HG02870 (cell line): ENCODE data around the gene SULT1A2.
"Not testable (repeated sequence)": the region's sequence is repeated elsewhere in the genome, so short reads cannot be mapped to it uniquely, and the experiment has no call there.

ENCODE experiments used
- ATAC-seq: cut with Tn5 transposase; IDR thresholded peaks from one replicate; pipeline ENCODE4 v1.9.1; 2021; ENCODE audit warnings: mild to moderate bottlenecking, moderate library complexity; ENCODE audit not compliant: unreplicated experiment

Gene SULT1A2

GRCh38 chr16:28609631-28610594 is 13.1 kb upstream of the SULT1A2 start, which contains the start of gene SULT1A1:
TSS of gene SULT1A1 (minus strand) at chr16:28610044. CDS start at chr16:28608855, 1,189 bp downstream.
- ATAC-seq: no peak

DNA sequence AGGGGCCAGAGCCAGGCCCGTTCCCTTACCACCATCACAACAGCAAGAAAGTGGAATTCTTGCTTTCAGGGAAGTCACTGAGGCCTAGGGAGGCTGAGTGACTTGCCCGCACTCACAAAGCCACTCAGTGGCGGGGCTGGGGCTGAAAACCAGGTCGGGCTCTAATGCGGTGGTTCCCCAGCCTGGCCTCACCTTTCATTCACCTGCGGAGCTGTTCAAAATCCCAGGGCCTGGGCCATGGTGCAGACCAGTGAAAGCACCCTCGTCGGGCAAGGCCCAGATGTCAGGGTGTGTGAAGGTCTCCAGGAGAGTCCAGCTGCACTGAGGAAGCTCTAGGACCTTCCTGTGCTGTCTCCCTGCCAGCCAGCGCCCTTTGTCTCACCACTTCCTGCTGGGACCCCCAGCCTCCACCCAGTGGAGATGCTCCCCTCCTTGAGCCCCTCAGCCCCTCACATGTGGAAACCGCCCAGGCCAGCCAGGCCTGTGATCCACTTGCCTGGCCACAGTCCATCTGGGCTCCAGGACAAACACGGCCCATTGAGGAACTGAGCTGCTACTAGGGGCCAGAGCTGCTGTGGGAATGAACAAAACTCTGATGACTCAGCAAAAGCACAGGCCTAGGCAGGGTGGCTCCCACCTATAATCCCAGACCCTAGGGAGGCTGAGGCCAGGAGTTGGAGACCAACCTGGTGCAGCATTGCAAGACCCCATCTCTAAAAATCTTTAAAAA is 12.2 kb upstream of the SULT1A2 start:
- not testable (repeated sequence) for ATAC-seq

GRCh38 chr16:28608496-28608808 is 11.6 kb upstream of the SULT1A2 start:
- not testable (repeated sequence) for ATAC-seq

DNA sequence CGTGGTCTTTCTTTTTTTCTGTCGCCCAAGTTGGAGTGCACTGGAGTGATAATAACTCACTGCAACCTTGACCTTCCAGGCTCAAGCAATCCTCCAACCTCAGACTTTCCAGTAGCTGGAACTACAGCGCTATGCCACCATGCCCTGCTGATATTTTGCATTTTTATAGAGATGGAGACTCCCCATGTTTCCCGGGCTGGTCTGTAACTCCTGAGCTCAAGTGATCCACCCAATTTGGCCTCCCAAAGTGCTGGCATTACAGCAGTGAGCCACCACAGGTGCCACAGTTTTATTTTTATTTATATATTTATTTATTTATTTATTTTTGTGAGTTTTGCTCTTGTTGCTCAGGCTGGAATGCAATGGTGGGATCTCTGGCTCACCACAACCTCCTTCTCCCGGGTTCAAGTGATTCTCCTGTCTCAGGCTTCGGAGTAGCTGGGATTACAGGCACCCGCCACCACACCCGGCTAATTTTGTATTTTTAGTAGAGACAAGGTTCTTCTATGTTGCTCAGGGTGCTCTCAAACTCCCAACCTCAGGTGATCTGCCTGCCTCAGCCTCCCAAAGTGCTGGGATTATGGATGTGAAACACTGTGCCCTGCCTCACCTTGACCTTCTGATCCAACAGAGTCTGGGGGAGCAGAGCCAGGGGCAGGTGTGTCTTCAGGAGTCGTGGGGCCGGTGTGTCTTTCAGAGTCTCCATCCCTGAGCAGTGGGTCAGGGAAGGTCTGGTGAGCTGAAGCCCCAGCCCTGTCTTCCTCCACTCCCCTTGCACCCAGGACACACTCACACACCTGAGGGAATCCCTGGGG is 11.0 kb upstream of the SULT1A2 start:
- not testable (repeated sequence) for ATAC-seq

GRCh38 chr16:28607116-28607623 is 10.3 kb upstream of the SULT1A2 start:
- no peak for ATAC-seq

- no peak for ATAC-seq
Measured at GRCh38 chr16:28606291-28607115, 9.7 kb upstream of the SULT1A2 start.

DNA sequence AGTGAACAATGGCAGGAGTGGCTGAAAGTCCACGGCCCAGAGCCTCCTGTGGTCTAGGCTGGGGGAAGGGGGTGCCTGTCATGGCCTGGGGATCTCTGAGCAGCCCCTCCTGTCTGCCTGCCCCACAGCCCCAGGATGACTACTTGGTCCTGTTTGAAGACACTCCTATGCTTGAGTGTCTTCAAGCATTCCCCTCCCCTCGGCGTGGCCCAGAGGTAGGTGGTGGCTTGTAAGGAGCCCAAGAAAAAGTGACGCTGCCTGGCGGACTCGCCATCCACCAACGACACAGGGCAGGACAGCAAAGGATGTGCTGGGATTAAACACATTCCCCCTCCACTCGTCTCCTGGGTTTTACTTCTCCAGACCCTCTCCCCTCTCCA is 7.3 kb upstream of the SULT1A2 start:
- no peak for ATAC-seq

GRCh38 chr16:28603381-28604185 is 6.7 kb upstream of the SULT1A2 start:
- ATAC-seq: no peak

DNA sequence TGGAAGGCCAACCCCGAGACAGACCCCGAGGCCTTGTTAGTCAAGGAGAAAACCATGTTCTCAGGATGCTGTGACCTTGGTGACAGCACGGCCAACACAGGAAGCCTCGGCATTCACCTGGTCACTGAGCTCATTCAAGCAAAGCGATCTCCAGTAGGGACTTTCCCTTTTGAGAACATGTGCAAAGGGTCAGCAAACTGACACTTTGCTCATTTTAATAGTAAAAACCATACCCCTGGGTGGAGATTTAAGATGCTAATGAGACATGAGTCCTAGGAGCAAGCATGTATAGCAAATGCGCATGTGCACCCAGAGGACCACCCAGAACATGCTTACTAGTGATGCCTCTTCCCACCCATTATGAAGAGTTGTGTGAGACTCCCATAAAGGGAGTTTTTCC is 5.7 kb upstream of the SULT1A2 start:
- ATAC-seq: no peak

DNA sequence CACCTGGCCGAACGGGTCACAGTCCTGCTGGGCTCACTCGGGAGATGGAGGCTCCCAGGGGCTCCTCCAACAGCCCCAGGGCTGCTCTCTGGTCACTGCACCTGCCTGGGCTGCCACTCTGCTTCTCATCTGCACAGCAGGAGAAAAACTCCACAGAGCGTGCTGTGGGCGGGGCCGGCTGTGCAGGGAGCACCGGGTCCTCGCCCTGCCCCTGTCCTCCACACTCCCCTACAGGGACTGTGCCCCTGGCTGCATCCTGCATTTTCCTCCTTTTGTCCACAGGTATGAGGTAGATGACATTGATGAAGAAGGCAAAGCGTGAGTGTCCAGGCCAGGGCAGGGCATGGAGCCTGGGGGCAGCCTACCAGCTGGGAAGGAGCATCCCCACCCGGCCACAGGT is 5.2 kb upstream of the SULT1A2 start:
- ATAC-seq: not testable (repeated sequence)

DNA sequence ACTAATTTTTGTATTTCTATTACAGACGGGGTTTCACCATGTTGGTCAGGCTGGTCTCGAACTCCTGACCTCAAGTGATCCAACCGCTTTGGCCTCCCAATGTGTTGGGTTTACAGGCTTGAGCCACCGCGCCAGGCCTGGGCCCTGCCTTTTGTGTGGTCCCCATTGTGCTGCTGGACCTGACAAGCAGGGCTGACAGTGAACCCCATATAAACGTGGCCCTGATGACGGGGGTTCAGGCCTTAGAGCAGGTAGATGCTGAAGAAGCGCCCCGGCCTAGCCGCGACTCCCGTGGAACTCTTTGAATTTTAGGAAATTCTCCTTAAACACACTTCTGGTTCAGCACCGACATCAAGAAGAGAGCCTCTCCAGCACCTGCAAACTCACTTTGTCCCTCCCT is 4.7 kb upstream of the SULT1A2 start:
- ATAC-seq: not testable (repeated sequence)

DNA sequence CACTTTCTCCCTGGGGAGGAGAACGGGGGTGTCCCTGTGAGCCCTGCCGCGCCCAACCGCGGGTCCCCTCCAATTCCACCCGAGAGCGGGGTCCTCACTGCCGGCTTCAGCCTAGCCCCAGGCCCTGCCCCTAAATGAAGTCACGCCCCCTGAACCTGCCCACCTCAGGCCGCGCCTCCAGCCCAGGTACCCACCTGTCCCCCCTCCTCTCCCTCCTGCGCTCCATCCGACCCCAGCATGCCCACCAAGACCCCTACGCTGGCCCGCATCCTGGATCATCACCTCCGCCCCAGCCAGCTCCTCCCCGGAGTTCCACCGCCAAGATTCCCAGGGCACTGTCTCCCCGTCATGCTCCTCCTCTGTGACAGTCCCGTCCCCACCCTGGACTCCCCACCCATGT is 4.1 kb upstream of the SULT1A2 start:
- not testable (repeated sequence) for ATAC-seq

- ATAC-seq: not testable (repeated sequence)
Measured at GRCh38 chr16:28599377-28600285, 2.8 kb upstream of the SULT1A2 start.

DNA sequence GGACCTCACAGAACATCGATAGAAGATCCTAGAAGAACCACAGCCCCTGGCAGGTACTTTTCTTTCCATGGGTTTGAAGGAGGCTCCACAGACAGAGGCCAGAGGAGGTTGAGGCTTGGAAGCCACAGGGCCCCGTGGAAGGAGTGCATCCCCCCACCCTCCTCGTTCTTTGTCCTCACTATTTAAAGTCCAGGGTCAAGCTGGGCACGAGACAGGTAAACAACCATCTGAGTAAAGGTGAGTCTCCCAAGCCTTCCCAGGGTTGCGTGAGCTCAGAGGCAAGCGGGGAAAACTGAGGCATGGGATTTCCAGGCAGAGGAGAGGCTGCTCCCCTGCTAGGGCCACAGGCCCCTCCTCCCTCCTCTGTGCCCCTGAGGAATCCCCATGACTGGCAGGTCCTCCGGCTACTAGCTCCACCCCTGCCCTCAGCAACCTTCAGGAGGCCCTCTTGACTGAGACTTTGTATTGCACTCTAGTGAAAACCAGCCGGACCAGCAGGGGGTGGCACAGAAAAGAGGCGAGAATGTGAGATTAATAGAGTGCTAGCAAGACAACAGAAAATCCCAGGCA is 927 bp upstream of the SULT1A2 start:
- no peak for ATAC-seq

DNA sequence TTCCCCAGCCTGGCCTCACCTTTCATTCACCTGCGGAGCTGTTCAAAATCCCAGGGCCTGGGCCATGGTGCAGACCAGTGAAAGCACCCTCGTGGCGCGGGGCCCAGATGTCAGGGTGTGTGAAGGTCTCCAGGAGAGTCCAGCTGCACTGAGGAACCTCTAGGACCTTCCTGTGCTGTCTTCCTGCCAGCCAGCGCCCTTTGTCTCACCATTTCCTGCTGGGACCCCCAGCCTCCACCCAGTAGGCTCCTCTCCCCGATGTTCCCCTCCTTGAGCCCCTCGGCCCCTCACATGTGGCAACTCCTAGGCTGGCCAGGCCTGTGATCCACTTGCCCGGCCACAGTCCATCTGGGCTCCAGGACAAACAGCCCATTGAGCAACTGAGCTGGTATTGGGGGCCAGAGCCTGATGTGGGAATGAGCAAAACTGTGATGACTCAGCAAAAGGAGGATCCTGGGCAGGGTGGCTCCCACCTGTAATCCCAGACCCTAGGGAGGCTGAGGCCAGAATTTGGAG is 677 bp downstream of the SULT1A2 start:
- no peak for ATAC-seq

DNA sequence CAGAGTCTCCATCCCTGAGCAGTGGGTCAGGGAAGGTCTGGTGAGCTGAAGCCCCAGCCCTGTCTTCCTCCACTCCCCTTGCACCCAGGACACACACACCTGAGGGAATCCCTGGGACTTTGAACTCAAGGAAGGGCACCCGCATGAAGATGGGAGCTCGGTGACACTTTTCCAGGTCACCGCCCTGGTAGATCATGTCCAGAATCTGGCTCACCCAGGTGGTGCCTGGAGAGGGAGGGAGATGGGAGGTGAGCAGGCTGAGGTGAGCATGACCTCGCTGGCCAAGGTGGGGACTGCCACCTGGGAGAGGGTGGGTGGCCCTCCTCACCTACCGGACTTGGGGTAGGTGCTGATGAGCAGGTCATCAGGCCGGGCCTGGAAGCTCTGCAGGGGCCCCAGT is 1.4 kb downstream of the SULT1A2 start:
- not testable (repeated sequence) for ATAC-seq

DNA sequence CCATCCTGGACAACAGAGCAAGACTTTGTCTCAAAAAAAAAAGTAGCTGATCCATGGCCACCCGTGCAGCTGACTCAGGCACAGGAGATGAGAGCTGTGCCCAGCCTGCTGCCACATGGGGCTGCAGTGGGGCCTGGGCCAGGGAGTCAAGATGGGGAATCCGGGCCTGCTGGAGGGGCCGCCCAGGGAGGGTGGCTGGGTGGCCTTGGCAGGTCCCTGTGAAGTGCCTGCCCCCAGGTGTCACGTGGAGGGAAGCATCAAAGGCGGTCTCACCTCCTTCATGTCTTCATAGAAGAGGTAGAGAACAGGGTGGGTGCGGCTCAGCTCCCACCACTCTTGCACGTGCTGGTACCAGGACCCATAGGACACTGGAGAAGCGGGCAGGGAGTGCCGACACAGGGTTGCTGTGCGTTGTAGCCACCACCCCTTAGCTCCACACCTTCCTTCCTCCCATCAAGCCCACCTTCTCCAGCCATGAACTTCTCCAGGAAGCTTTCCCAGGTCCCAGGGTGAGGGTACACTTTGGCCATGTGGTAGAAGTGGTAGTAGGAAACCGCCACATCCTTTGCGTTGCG is 3.8 kb downstream of the SULT1A2 start:
- ATAC-seq: no peak
